Psoas muscle (tissue), 8 donors: ENCODE results near the gene ADO. TPM values are rescaled to one million over a fixed set of nuclear protein-coding genes. Genes with fewer than 3 reads are reported as not detected.

ENCODE experiments used
- ATAC-seq, 4 donors: fragments of 200-7000 bp; cut with Tn5 transposase; one replicate each; pipeline ENCODE4 v1.9.1; 2020; ENCODE audit warnings: moderate library complexity in 3 of 4, mild to moderate bottlenecking in 2 of 4
- DNase-seq, 2 donors: peaks; one replicate each; pipeline ENCODE4 v3.0.0-alpha.2; 2020
- H3K27ac ChIP-seq: fragments of 200-600 bp; one replicate; pipeline ENCODE4 v1.8.0; 2022
- H3K27me3 ChIP-seq, 3 donors: fragments of 200-600 bp in 1 of 3; one replicate each; pipeline versions ENCODE4 v1.6.1 to v1.8.0; 2013 to 2022; ENCODE audit warnings: low read length in 2 of 3, mild to moderate bottlenecking in 2 of 3, moderate library complexity in 1 of 3; ENCODE audit not compliant: insufficient read depth in 3 of 3
- H3K36me3 ChIP-seq, 2 donors: fragments of 200-600 bp in 1 of 2; one replicate each; pipeline versions ENCODE4 v1.6.1 to v1.8.0; 2013 to 2022; ENCODE audit warnings: low read depth in 1 of 2, mild to moderate bottlenecking in 1 of 2, moderate library complexity in 1 of 2; ENCODE audit not compliant: insufficient read depth in 1 of 2
- H3K4me1 ChIP-seq: fragments of 200-600 bp; one replicate; pipeline ENCODE4 v1.8.0; 2022
- H3K4me3 ChIP-seq: fragments of 200-600 bp; one replicate; pipeline ENCODE4 v1.8.0; 2022; ENCODE audit warnings: mild to moderate bottlenecking
- H3K9me3 ChIP-seq: fragments of 200-600 bp; one replicate; pipeline ENCODE4 v1.8.0; 2022
- CTCF ChIP-seq: fragments of 200-600 bp; IDR thresholded peaks from one replicate; pipeline ENCODE4 v1.8.0; 2022; ENCODE audit warnings: antibody characterized with exemption
- WGBS, 3 donors: extraction: QIAGEN DNeasy Blood & Tissue Kit; methylation state at CpG; one replicate each; pipeline versions ENCODE4 v1.1.6 to v1.1.7; 2013; 5-methylcytosine and 5-hydroxymethylcytosine counted together
- intact Hi-C, 2 donors: fragments of 100-400 bp; cut with DNase I; formaldehyde crosslinking; loops; one replicate each; pipeline versions ENCODE4 v1.11.0 to v1.14.2; 2022
- polyA plus RNA-seq, 3 donors: library from polyadenylated mRNA; stranded (reverse); fragments of 200-250 nt; gene quantifications; one replicate each; pipeline ENCODE4 v1.2.3, GENCODE V29; 2013
- total RNA-seq, 4 donors: library from RNA; stranded (reverse); fragmentation: NEBNext Ultra II Directional in 2 of 4; extraction: Animal tissue kit (Norgen Biotek cat#: 25700) in 2 of 4; gene quantifications; one replicate each; pipeline versions ENCODE4 v1.2.1 to v1.2.4, GENCODE V29; 2021 to 2023
- donor health status: healthy with polysubstance abuse.
- donor health status: DM: no; HTN: no; CAD: no; lungs with moderate emphysema.
- donor health status: Bipolar disorder and iron deficiency.
- donor health status: healthy.
- donor health status: DM: yes; HTN: yes; CAD: no.
- donor health status: DM: no; HTN: no; CAD: no.
- donor health status: DM: no; HTN: no; CAD: no.
- donor health status: DM: yes; HTN: yes; CAD: no.

ADO gene
- total and polyA plus RNA-seq, 7 donors = 11.6 to 27.1 (median 20.3) TPM

- DNase-seq (no peak), ATAC-seq (no peak)
- no peak for TF ChIP-seq CTCF
- H3K4me1 ChIP-seq = no peaks in the 10 kb centered on the region
- intact Hi-C loops = no loop called here
- no peaks in the 10 kb centered on the region for H3K36me3 ChIP-seq
- WGBS, 3 donors = 71 to 85% (median 72%) methylated on average over 2 of the region's 2 CpGs
- no peak overlapping the region for H3K27ac ChIP-seq
- no peak overlapping the region for H3K4me3 ChIP-seq
- no peaks in the 10 kb centered on the region for H3K9me3 ChIP-seq
- H3K27me3 ChIP-seq = no peaks in the 10 kb centered on the region
Observed at GRCh38 chr10:62829622-62830021, 25.1 kb downstream of the ADO start.

GRCh38 chr10:62830679-62831078 is 26.2 kb downstream of the ADO start:
- H3K4me1 ChIP-seq = no peaks in the 10 kb centered on the region
- H3K27ac ChIP-seq = no peak overlapping the region
- ATAC-seq (no peak), DNase-seq (no peak)
- H3K36me3 ChIP-seq = no peaks in the 10 kb centered on the region
- TF ChIP-seq CTCF = no peak
- no peak overlapping the region for H3K4me3 ChIP-seq
- intact Hi-C loops = no loop called here
- H3K9me3 ChIP-seq = no peaks in the 10 kb centered on the region
- H3K27me3 ChIP-seq = no peaks in the 10 kb centered on the region
- 69 to 73% (median 69%) methylated on average over 4 of the region's 4 CpGs for WGBS, 3 donors

DNA sequence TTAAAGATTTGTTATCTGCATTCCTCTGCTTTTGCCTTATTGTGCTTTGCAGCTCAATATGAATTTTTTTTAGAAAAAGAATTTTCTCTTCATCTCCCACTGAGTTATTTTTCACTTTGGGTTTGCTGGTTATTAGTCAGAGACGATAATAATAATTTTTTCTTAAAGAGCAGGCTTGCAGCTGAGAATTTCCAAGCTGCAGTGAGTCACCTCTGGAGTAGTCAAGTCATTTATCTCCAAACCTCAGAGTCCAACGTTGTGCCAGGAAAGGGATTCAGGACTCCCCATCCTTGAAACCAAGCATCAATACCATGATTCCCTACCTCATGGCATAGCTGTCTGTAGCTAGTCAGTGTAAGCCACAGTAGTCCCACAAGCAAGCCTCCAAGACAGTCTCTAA is 26.8 kb downstream of the ADO start:
- intact Hi-C loops = no loop called here
- Histone ChIP-seq H3K36me3 (no peaks in the 10 kb centered on the region), H3K27ac (no peak overlapping the region), H3K4me1 (no peaks in the 10 kb centered on the region), H3K27me3 (no peaks in the 10 kb centered on the region), H3K9me3 (no peaks in the 10 kb centered on the region), H3K4me3 (no peak overlapping the region)
- DNase-seq = no peak
- 48 to 81% (median 54%) methylated on average over 2 of the region's 2 CpGs for WGBS, 3 donors
- no peak for ATAC-seq
- no peak for TF ChIP-seq CTCF

DNA sequence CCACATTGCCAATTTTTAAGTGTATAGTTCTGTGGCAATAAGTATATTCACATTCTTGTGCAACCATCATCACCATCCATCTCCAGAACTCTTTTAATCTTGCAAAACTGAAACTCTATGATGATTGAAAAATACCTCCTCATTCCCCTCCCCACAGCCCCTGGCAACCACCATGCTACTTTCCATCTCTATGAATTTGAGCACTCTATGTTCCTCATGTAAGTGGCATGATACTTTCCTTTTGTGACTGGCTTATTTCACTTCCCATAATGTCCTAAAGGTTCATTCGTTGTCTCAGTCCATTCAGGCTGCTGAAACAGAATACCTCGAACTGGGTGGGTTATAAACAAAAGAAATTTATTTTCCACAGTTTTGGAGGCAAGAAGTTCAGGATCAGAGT is 35.1 kb downstream of the ADO start:
- H3K4me1 ChIP-seq = no peaks in the 10 kb centered on the region
- H3K4me3 ChIP-seq = no peak overlapping the region
- no peak for ATAC-seq
- no peaks in the 10 kb centered on the region for H3K36me3 ChIP-seq
- no peak overlapping the region for H3K27ac ChIP-seq
- WGBS, 3 donors = 70 to 82% (median 73%) methylated on average over 2 of the region's 2 CpGs
- no peak for DNase-seq
- no peaks in the 10 kb centered on the region for H3K27me3 ChIP-seq
- intact Hi-C loops = no loop called here
- no peaks in the 10 kb centered on the region for H3K9me3 ChIP-seq
- no peak for TF ChIP-seq CTCF

DNA sequence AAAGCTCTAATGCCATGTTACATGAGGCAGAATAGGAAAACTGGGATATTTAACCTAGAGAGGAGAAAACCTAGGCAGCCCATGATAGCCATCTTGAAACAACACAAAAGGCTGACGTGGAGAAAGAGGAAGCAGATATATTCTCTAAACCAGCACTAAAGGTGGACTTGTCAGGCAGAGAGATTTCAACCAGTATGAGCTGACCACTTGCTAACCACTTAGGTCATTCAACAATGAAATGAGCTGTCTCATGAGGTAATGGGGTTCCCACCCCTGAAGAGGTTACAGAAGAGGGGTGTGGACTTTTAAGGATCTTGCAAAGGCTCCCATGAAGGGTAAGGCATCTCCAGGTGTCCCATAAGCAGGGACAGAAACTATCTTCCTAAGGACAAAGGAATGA is 38.5 kb downstream of the ADO start:
- intact Hi-C loops = no loop called here
- DNase-seq (no peak), ATAC-seq (no peak)
- WGBS, 3 donors = 62 to 79% (median 65%) methylated on average over 1 of the region's 1 CpG
- Histone ChIP-seq H3K9me3 (no peaks in the 10 kb centered on the region), H3K27ac (no peak overlapping the region), H3K27me3 (no peaks in the 10 kb centered on the region), H3K4me1 (no peaks in the 10 kb centered on the region), H3K4me3 (no peak overlapping the region), H3K36me3 (no peaks in the 10 kb centered on the region)
- TF ChIP-seq CTCF = no peak
